Measurements from ENCODE around the gene OR4F6. TPM values are rescaled to one million over a fixed set of nuclear protein-coding genes. Genes with fewer than 3 reads are reported as not detected.
"Not testable (repeated sequence)": the region's sequence is repeated elsewhere in the genome, so short reads cannot be mapped to it uniquely, and the experiment has no call there.

Gene OR4F6
- total RNA-seq, 2 experiments from 2014 or later = not detected

- H3K27ac Mint-ChIP-seq; H3K36me3 Mint-ChIP-seq; POLR2A ChIA-PET; H3K4me1 Mint-ChIP-seq; H3K4me3 Mint-ChIP-seq; H3K27me3 Mint-ChIP-seq; H3K9me3 Mint-ChIP-seq; ATAC-seq (ENCODE audit: low read depth); DNase-seq: not testable (repeated sequence)
Measured at GRCh38 chr15:101788001-101788400, 15.3 kb upstream of the OR4F6 start.

GRCh38 chr15:101788503-101789269 is 14.6 kb upstream of the OR4F6 start:
- H3K9me3 Mint-ChIP-seq; H3K4me1 Mint-ChIP-seq; H3K36me3 Mint-ChIP-seq; DNase-seq; POLR2A ChIA-PET; ATAC-seq (ENCODE audit: low read depth); H3K27me3 Mint-ChIP-seq; H3K4me3 Mint-ChIP-seq; H3K27ac Mint-ChIP-seq: not testable (repeated sequence)

- H3K4me3 Mint-ChIP-seq; H3K27me3 Mint-ChIP-seq; H3K9me3 Mint-ChIP-seq; H3K27ac Mint-ChIP-seq; POLR2A ChIA-PET; H3K4me1 Mint-ChIP-seq; H3K36me3 Mint-ChIP-seq; ATAC-seq (ENCODE audit: low read depth); DNase-seq: not testable (repeated sequence)
Measured at GRCh38 chr15:101790748-101791147, 12.6 kb upstream of the OR4F6 start.

GRCh38 chr15:101793981-101794380 is 9.3 kb upstream of the OR4F6 start:
- POLR2A ChIA-PET; H3K9me3 Mint-ChIP-seq; H3K36me3 Mint-ChIP-seq; H3K4me1 Mint-ChIP-seq; DNase-seq; H3K4me3 Mint-ChIP-seq; H3K27ac Mint-ChIP-seq; H3K27me3 Mint-ChIP-seq; ATAC-seq (ENCODE audit: low read depth): not testable (repeated sequence)

GRCh38 chr15:101795455-101795854 is 7.9 kb upstream of the OR4F6 start:
- DNase-seq (no peak), ATAC-seq (ENCODE audit: low read depth) (no peak)
- H3K27ac Mint-ChIP-seq = no peak overlapping the region
- H3K27me3 Mint-ChIP-seq = peaks cover 6% of the 10 kb centered on the region
- H3K4me3 Mint-ChIP-seq = no peak overlapping the region
- H3K4me1 Mint-ChIP-seq = no peaks in the 10 kb centered on the region
- POLR2A ChIA-PET = no interaction called here
- no peaks in the 10 kb centered on the region for H3K9me3 Mint-ChIP-seq
- no peaks in the 10 kb centered on the region for H3K36me3 Mint-ChIP-seq

GRCh38 chr15:101799665-101800064 is 3.6 kb upstream of the OR4F6 start:
- POLR2A ChIA-PET = no interaction called here
- Mint-ChIP-seq H3K36me3 (no peaks in the 10 kb centered on the region), H3K9me3 (no peaks in the 10 kb centered on the region), H3K4me1 (no peaks in the 10 kb centered on the region), H3K4me3 (no peak overlapping the region), H3K27me3 (peaks cover 9% of the 10 kb centered on the region), H3K27ac (no peak overlapping the region)
- no peak for ATAC-seq (ENCODE audit: low read depth)
- no peak for DNase-seq

GRCh38 chr15:101801048-101801447 is 2.3 kb upstream of the OR4F6 start:
- Mint-ChIP-seq H3K27me3 (peaks cover 13% of the 10 kb centered on the region), H3K4me1 (no peaks in the 10 kb centered on the region), H3K27ac (no peak overlapping the region), H3K4me3 (no peak overlapping the region), H3K9me3 (no peaks in the 10 kb centered on the region), H3K36me3 (no peaks in the 10 kb centered on the region)
- DNase-seq (no peak), ATAC-seq (ENCODE audit: low read depth) (no peak)
- POLR2A ChIA-PET = no interaction called here

- Mint-ChIP-seq H3K9me3 (no peaks in the 10 kb centered on the region), H3K27me3 (peaks cover 17% of the 10 kb centered on the region), H3K4me3 (no peak overlapping the region), H3K4me1 (no peaks in the 10 kb centered on the region), H3K27ac (no peak overlapping the region), H3K36me3 (no peaks in the 10 kb centered on the region)
- POLR2A ChIA-PET = no interaction called here
- ATAC-seq (ENCODE audit: low read depth) (no peak), DNase-seq (no peak)
Measured at GRCh38 chr15:101803676-101804075, 367 bp downstream of the OR4F6 start.

- Mint-ChIP-seq H3K4me3 (no peak overlapping the region), H3K9me3 (no peaks in the 10 kb centered on the region), H3K27ac (no peak overlapping the region), H3K27me3 (peaks cover 17% of the 10 kb centered on the region), H3K36me3 (no peaks in the 10 kb centered on the region), H3K4me1 (no peaks in the 10 kb centered on the region)
- POLR2A ChIA-PET = no interaction called here
- ATAC-seq (ENCODE audit: low read depth) (no peak), DNase-seq (no peak)
Measured at GRCh38 chr15:101804375-101804774, 1.1 kb downstream of the OR4F6 start.

- H3K36me3 Mint-ChIP-seq = no peaks in the 10 kb centered on the region
- H3K27me3 Mint-ChIP-seq = peaks cover 20% of the 10 kb centered on the region
- no peaks in the 10 kb centered on the region for H3K4me1 Mint-ChIP-seq
- no peak overlapping the region for H3K27ac Mint-ChIP-seq
- no peak for DNase-seq
- no peak overlapping the region for H3K4me3 Mint-ChIP-seq
- POLR2A ChIA-PET = no interaction called here
- no peaks in the 10 kb centered on the region for H3K9me3 Mint-ChIP-seq
- ATAC-seq (ENCODE audit: low read depth) = no peak
Measured at GRCh38 chr15:101804941-101805340, 1.6 kb downstream of the OR4F6 start.

- H3K4me1 Mint-ChIP-seq = no peaks in the 10 kb centered on the region
- no peak overlapping the region for H3K4me3 Mint-ChIP-seq
- H3K9me3 Mint-ChIP-seq = no peaks in the 10 kb centered on the region
- ATAC-seq (ENCODE audit: low read depth) (no peak), DNase-seq (no peak)
- H3K27me3 Mint-ChIP-seq = peaks cover 20% of the 10 kb centered on the region
- H3K36me3 Mint-ChIP-seq = no peaks in the 10 kb centered on the region
- H3K27ac Mint-ChIP-seq = no peak overlapping the region
- POLR2A ChIA-PET = no interaction called here
Measured at GRCh38 chr15:101805605-101806345, 2.5 kb downstream of the OR4F6 start.

- H3K36me3 Mint-ChIP-seq = no peaks in the 10 kb centered on the region
- no peaks in the 10 kb centered on the region for H3K9me3 Mint-ChIP-seq
- H3K27me3 Mint-ChIP-seq = peaks cover 28% of the 10 kb centered on the region
- H3K27ac Mint-ChIP-seq = no peak overlapping the region
- DNase-seq = no peak
- ATAC-seq (ENCODE audit: low read depth) = no peak
- H3K4me1 Mint-ChIP-seq = no peaks in the 10 kb centered on the region
- H3K4me3 Mint-ChIP-seq = no peak overlapping the region
- POLR2A ChIA-PET = no interaction called here
Measured at GRCh38 chr15:101807345-101807945, 4.1 kb downstream of the OR4F6 start.

- no peaks in the 10 kb centered on the region for H3K9me3 Mint-ChIP-seq
- no peak for ATAC-seq (ENCODE audit: low read depth)
- DNase-seq = no peak
- no peak overlapping the region for H3K27ac Mint-ChIP-seq
- H3K4me1 Mint-ChIP-seq = no peaks in the 10 kb centered on the region
- no peaks in the 10 kb centered on the region for H3K36me3 Mint-ChIP-seq
- no peak overlapping the region for H3K4me3 Mint-ChIP-seq
- H3K27me3 Mint-ChIP-seq = peaks cover 35% of the 10 kb centered on the region
- POLR2A ChIA-PET = no interaction called here
Measured at GRCh38 chr15:101808201-101808600, 4.9 kb downstream of the OR4F6 start.

- H3K9me3 Mint-ChIP-seq = no peaks in the 10 kb centered on the region
- DNase-seq (no peak), ATAC-seq (ENCODE audit: low read depth) (no peak)
- H3K4me3 Mint-ChIP-seq = no peak overlapping the region
- peaks cover 31% of the 10 kb centered on the region for H3K27me3 Mint-ChIP-seq
- no peaks in the 10 kb centered on the region for H3K4me1 Mint-ChIP-seq
- H3K36me3 Mint-ChIP-seq = no peaks in the 10 kb centered on the region
- POLR2A ChIA-PET = no interaction called here
- H3K27ac Mint-ChIP-seq = no peak overlapping the region
Measured at GRCh38 chr15:101810456-101810855, 7.1 kb downstream of the OR4F6 start.
